Naive thymus-derived CD4-positive, alpha-beta T cell (primary cell): ENCODE measurements around the gene EIF4G2. TPM values are rescaled to one million over a fixed set of nuclear protein-coding genes. Genes with fewer than 3 reads are reported as not detected.
"Not testable (repeated sequence)": the region's sequence is repeated elsewhere in the genome, so short reads cannot be mapped to it uniquely, and the experiment has no call there.

Experiments used
- ATAC-seq: fragments of 150-1000 bp; cut with Tn5 transposase; 2 replicates; pipeline ENCODE4 v1.10.0; 2021; ENCODE audit warnings: mild to moderate bottlenecking, moderate library complexity
- CTCF ChIA-PET: fragments of 350-600 bp; sonication (Branson Sonifier 250); formaldehyde crosslinking; loops from one replicate; lab custom pipeline; 2021; ENCODE audit warnings: antibody characterized with exemption; lab: Charles Lee
- POLR2A ChIA-PET: fragments of 350-600 bp; sonication (Branson Sonifier 250); formaldehyde crosslinking; loops from one replicate; lab custom pipeline; 2021; ENCODE audit warnings: antibody characterized with exemption, inconsistent platforms; lab: Charles Lee
- DNase-seq, 9 donors: peaks; one replicate each; pipeline versions ENCODE4 v3.0.0 to v3.0.0-alpha.2; 2020 to 2022; ENCODE audit warnings: mixed read lengths in 1 of 9
- H3K27ac ChIP-seq: one replicate; pipeline ENCODE4 v1.7.0; 2013; ENCODE audit warnings: mild to moderate bottlenecking, low read depth, low read length, moderate library complexity
- H3K27me3 ChIP-seq, 2 donors: one replicate each; pipeline ENCODE4 v1.7.0; 2013; ENCODE audit warnings: low read length in 2 of 2, mild to moderate bottlenecking in 2 of 2, moderate library complexity in 2 of 2; ENCODE audit not compliant: control insufficient read depth in 2 of 2, insufficient read depth in 2 of 2
- H3K36me3 ChIP-seq, 3 experiments: 1 replicate in 2 of 3; 2 replicates in 1 of 3; pipeline ENCODE4 v1.7.0; 2013; ENCODE audit warnings: low read length in 3 of 3, mild to moderate bottlenecking in 3 of 3, moderate library complexity in 1 of 3; ENCODE audit not compliant: insufficient read depth in 3 of 3, control insufficient read depth in 2 of 3
- H3K4me1 ChIP-seq, 2 donors: one replicate each; pipeline ENCODE4 v1.7.0; 2013; ENCODE audit warnings: low read length in 2 of 2, mild to moderate bottlenecking in 2 of 2, moderate library complexity in 1 of 2; ENCODE audit not compliant: control insufficient read depth in 2 of 2, insufficient read depth in 2 of 2
- H3K4me3 ChIP-seq: 2 replicates; pipeline ENCODE4 v1.7.0; 2013; ENCODE audit warnings: mild to moderate bottlenecking, low read length
- H3K9me3 ChIP-seq, 3 experiments: 1 replicate in 2 of 3; 2 replicates in 1 of 3; pipeline ENCODE4 v1.7.0; 2013; ENCODE audit warnings: low read length in 3 of 3; ENCODE audit not compliant: control insufficient read depth in 2 of 3
- H3K27ac Mint-ChIP-seq, 9 donors: one replicate each; pipeline ENCODE4 v1.8.0; 2020 to 2022; ENCODE audit warnings: mixed read lengths in 9 of 9, mild to moderate bottlenecking in 8 of 9, moderate library complexity in 5 of 9, inconsistent platforms in 2 of 9
- H3K27me3 Mint-ChIP-seq, 5 donors: one replicate each; pipeline ENCODE4 v1.8.0; 2021 to 2022; ENCODE audit warnings: mixed read lengths in 5 of 5, mild to moderate bottlenecking in 1 of 5
- H3K36me3 Mint-ChIP-seq, 5 donors: one replicate each; pipeline ENCODE4 v1.8.0; 2020 to 2022; ENCODE audit warnings: mixed read lengths in 5 of 5, mild to moderate bottlenecking in 3 of 5, inconsistent platforms in 1 of 5
- H3K4me1 Mint-ChIP-seq, 7 donors: one replicate each; pipeline ENCODE4 v1.8.0; 2020 to 2022; ENCODE audit warnings: mixed read lengths in 7 of 7, mild to moderate bottlenecking in 3 of 7, inconsistent platforms in 1 of 7
- H3K4me3 Mint-ChIP-seq, 10 donors: one replicate each; pipeline ENCODE4 v1.8.0; 2020 to 2022; ENCODE audit warnings: mild to moderate bottlenecking in 10 of 10, mixed read lengths in 10 of 10, moderate library complexity in 6 of 10, inconsistent platforms in 2 of 10
- H3K9me3 Mint-ChIP-seq, 11 donors: one replicate each; pipeline ENCODE4 v1.8.0; 2020 to 2022; ENCODE audit warnings: mixed read lengths in 11 of 11, mild to moderate bottlenecking in 4 of 11, inconsistent platforms in 1 of 11, moderate library complexity in 1 of 11
- intact Hi-C, 2 donors: fragments of 100-400 bp; cut with micrococcal nuclease; formaldehyde crosslinking; loops; one replicate each; pipeline ENCODE4 v1.15.1; 2023
- polyA plus RNA-seq, 2 donors: library from polyadenylated mRNA; unstranded; fragments of 300-500 nt; fragmentation: Illumina TruSeq; gene quantifications; one replicate each; pipeline ENCODE4 v1.2.3, GENCODE V29; 2021
- total RNA-seq, 6 experiments: library from RNA in 5 of 6; stranded (reverse) in 5 of 6; gene quantifications; 1 replicate in 5 of 6; 2 replicates in 1 of 6; pipeline ENCODE4 v1.2.3 and lab custom pipeline; 2021 to 2026

The EIF4G2 gene
- total and polyA plus RNA-seq, 7 experiments from 2014 or later: 320 to 843 (median 626) TPM

GRCh38 chr11:10822491-10822890 lies 13.8 kb upstream of the EIF4G2 start:
- CTCF ChIA-PET, intact Hi-C loops, H3K4me3 Mint-ChIP-seq, H3K27me3 ChIP-seq, H3K27me3 Mint-ChIP-seq, DNase-seq, H3K4me3 ChIP-seq, H3K27ac ChIP-seq, H3K36me3 ChIP-seq, H3K9me3 ChIP-seq, H3K4me1 ChIP-seq, ATAC-seq, H3K9me3 Mint-ChIP-seq: not testable (repeated sequence)
- Mint-ChIP-seq H3K4me1 (peaks cover 2 to 19% (median 8%) of the 10 kb centered on the region in 7 donors), H3K36me3 (peaks cover 9 to 29% (median 12%) of the 10 kb centered on the region in 5 donors), H3K27ac (peak overlapping the region in 1 of 9 donors; percentile 73)
- POLR2A ChIA-PET: interaction anchor here (0.8 kb wide), 1 partner anchor 13 kb away, joined by 4 read pairs; no protein-coding TSS in a partner anchor

GRCh38 chr11:10818594-10818993 lies 9.9 kb upstream of the EIF4G2 start:
- no peaks in the 10 kb centered on the region for H3K27me3 ChIP-seq
- intact Hi-C loops: no loop called here
- ChIA-PET CTCF (interaction anchor here (0.6 kb wide), 1 partner anchor 59 kb away, joined by 3 read pairs; no protein-coding TSS in a partner anchor), POLR2A (interaction anchor here (1.3 kb wide), 1 partner anchor 9 kb away, joined by 3 read pairs; no protein-coding TSS in a partner anchor)
- H3K27me3 Mint-ChIP-seq: peaks cover 0 to 12% (median 0%) of the 10 kb centered on the region in 5 donors
- H3K9me3 Mint-ChIP-seq: peaks cover 0 to 2% (median 0%) of the 10 kb centered on the region in 11 donors
- no peaks in the 10 kb centered on the region for H3K36me3 ChIP-seq
- H3K4me3 Mint-ChIP-seq: no peak overlapping the region
- no peak overlapping the region for H3K27ac ChIP-seq
- no peak overlapping the region for H3K4me3 ChIP-seq
- no peaks in the 10 kb centered on the region for H3K4me1 ChIP-seq
- H3K36me3 Mint-ChIP-seq: peaks cover 4 to 18% (median 8%) of the 10 kb centered on the region in 5 donors
- H3K4me1 Mint-ChIP-seq: peaks cover 0 to 6% (median 0%) of the 10 kb centered on the region in 7 donors
- H3K9me3 ChIP-seq: no peaks in the 10 kb centered on the region
- no peak for ATAC-seq
- H3K27ac Mint-ChIP-seq: no peak overlapping the region
- DNase-seq: no peak

- Histone ChIP-seq H3K36me3 (no peaks in the 10 kb centered on the region), H3K9me3 (no peaks in the 10 kb centered on the region), H3K27ac (no peak overlapping the region), H3K27me3 (no peaks in the 10 kb centered on the region), H3K4me1 (peaks cover 3 to 6% of the 10 kb centered on the region in 2 donors), H3K4me3 (no peak overlapping the region)
- Mint-ChIP-seq H3K27ac (no peak overlapping the region), H3K27me3 (peaks cover 0 to 17% (median 0%) of the 10 kb centered on the region in 5 donors), H3K4me1 (peaks cover 5 to 14% (median 10%) of the 10 kb centered on the region in 7 donors), H3K9me3 (peaks cover 0 to 3% (median 0%) of the 10 kb centered on the region in 11 donors), H3K4me3 (no peak overlapping the region), H3K36me3 (peaks cover 0 to 8% (median 0%) of the 10 kb centered on the region in 5 donors)
- DNase-seq: no peak
- ChIA-PET POLR2A (interaction anchor here (0.7 to 1.6 kb wide), 3 partner anchors 10 to 44 kb away, joined by 3 to 5 read pairs (median 5); partner anchors contain the start of gene ZBED5), CTCF (interaction anchor here (1.4 kb wide), 1 partner anchor 92 kb away, joined by 3 read pairs; no protein-coding TSS in a partner anchor)
- ATAC-seq: no peak
- intact Hi-C loops: no loop called here
These were observed 5.2 kb upstream of the EIF4G2 start for GRCh38 chr11:10813945-10814344.

- intact Hi-C loops: loop anchor here (1.0 to 5.0 kb wide), 11 partner anchors 12 to 1033 kb away; partner anchors contain the start of genes AMPD3 (in 1 of the 2), GALNT18 (in 1 of the 2) and RNF141 (in 1 of the 2)
- Mint-ChIP-seq H3K36me3 (peaks cover 0 to 32% (median 24%) of the 10 kb centered on the region in 5 donors), H3K27ac (peak overlapping the region; percentile 95 to 99 (median 98)), H3K4me3 (peak overlapping the region; percentile 93 to 98 (median 97)), H3K4me1 (peaks cover 23 to 45% (median 37%) of the 10 kb centered on the region in 7 donors), H3K9me3 (peaks cover 0 to 9% (median 0%) of the 10 kb centered on the region in 11 donors), H3K27me3 (peaks cover 0 to 5% (median 0%) of the 10 kb centered on the region in 5 donors)
- Histone ChIP-seq H3K4me3 (peak overlapping the region; percentile 98), H3K36me3 (peaks cover 23 to 36% (median 23%) of the 10 kb centered on the region in 3 experiments), H3K27ac (peak overlapping the region; percentile 95), H3K27me3 (no peaks in the 10 kb centered on the region), H3K9me3 (no peaks in the 10 kb centered on the region), H3K4me1 (peaks cover 23 to 32% of the 10 kb centered on the region in 2 donors)
- ChIA-PET CTCF (interaction anchor here (0.9 to 2.3 kb wide), 10 partner anchors 13 to 122 kb away, joined by 3 to 10 read pairs (median 3); no protein-coding TSS in a partner anchor), POLR2A (interaction anchor here (0.6 to 6.5 kb wide), 55 partner anchors 7 to 1462 kb away, joined by 3 to 416 read pairs (median 6); partner anchors contain the start of genes AMPD3, CTR9, RNF141 and USP47)
- ATAC-seq: peak; percentile 6
- DNase-seq: peak in 2 of 9 donors; percentile 32 to 57
These were observed 841 bp upstream of the EIF4G2 start for GRCh38 chr11:10809373-10810160.

- Mint-ChIP-seq H3K4me3 (peak overlapping the region; percentile 93 to 98 (median 97)), H3K4me1 (peaks cover 30 to 58% (median 48%) of the 10 kb centered on the region in 7 donors), H3K9me3 (peaks cover 0 to 9% (median 0%) of the 10 kb centered on the region in 11 donors), H3K27me3 (peaks cover 0 to 5% (median 0%) of the 10 kb centered on the region in 5 donors), H3K27ac (peak overlapping the region; percentile 95 to 99 (median 98)), H3K36me3 (peaks cover 7 to 43% (median 32%) of the 10 kb centered on the region in 5 donors)
- DNase-seq (no peak), ATAC-seq (no peak)
- Histone ChIP-seq H3K36me3 (peaks cover 36 to 50% (median 37%) of the 10 kb centered on the region in 3 experiments), H3K27me3 (no peaks in the 10 kb centered on the region), H3K4me3 (peak overlapping the region; percentile 98), H3K9me3 (no peaks in the 10 kb centered on the region), H3K27ac (peak overlapping the region; percentile 95), H3K4me1 (peaks cover 29 to 41% of the 10 kb centered on the region in 2 donors)
- ChIA-PET POLR2A (interaction anchor here (0.8 to 6.5 kb wide), 28 partner anchors 9 to 1348 kb away, joined by 3 to 416 read pairs (median 8); partner anchors contain the start of genes CTR9, USP47, ZBED5 and ZNF143), CTCF (interaction anchor here (0.6 to 2.3 kb wide), 9 partner anchors 15 to 123 kb away, joined by 3 to 10 read pairs (median 4); partner anchors contain the start of gene ZBED5)
- intact Hi-C loops: loop anchor here (1.0 to 5.0 kb wide), 12 partner anchors 16 to 1035 kb away; partner anchors contain the start of genes CTR9 (in 2 of the 2), ZBED5 (in 2 of the 2), AMPD3 (in 1 of the 2) and GALNT18 (in 1 of the 2)
These were observed 532 bp downstream of the EIF4G2 start for GRCh38 chr11:10808235-10808552.
